K562 (cell line): ENCODE data around the gene SOCS3. TPM values are rescaled to one million over a fixed set of nuclear protein-coding genes. Genes with fewer than 3 reads are reported as not detected.

Source experiments
- ARID3A ChIP-seq: IDR thresholded peaks from 2 replicates; pipeline ENCODE4 v1.6.1; 2012; ENCODE audit warnings: low read depth, low read length, improper control_type of control experiment, borderline replicate concordance
- BCL6 ChIP-seq: fragments of 250-450 bp; sonication (Bioruptor Pico); IDR thresholded peaks from 2 replicates; pipeline ENCODE4 v1.4.0; 2020
- ELF4 ChIP-seq: fragments of 450-650 bp; formaldehyde crosslinking; IDR thresholded peaks from 2 replicates; pipeline ENCODE4 v1.4.0; 2022; ENCODE audit warnings: missing genetic modification characterization
- ETV1 ChIP-seq: fragments of 450-650 bp; conservative IDR thresholded peaks from 2 replicates; pipeline ENCODE4 v1.6.1; 2016; ENCODE audit warnings: missing genetic modification characterization, control low read depth, low read depth, missing compliant biosample characterization
- KAT2B ChIP-seq: IDR thresholded peaks from one replicate; pipeline ENCODE4 v1.6.1; 2012; ENCODE audit warnings: low read depth, mild to moderate bottlenecking, control low read depth, inconsistent platforms, low read length, moderate library complexity
- KAT7 ChIP-seq: sonication (generic); formaldehyde crosslinking; IDR thresholded peaks from 2 replicates; pipeline ENCODE4 v1.8.0; 2022; ENCODE audit warnings: missing genetic modification reagents, mild to moderate bottlenecking, borderline replicate concordance
- NFATC3 ChIP-seq: fragments of 450-650 bp; IDR thresholded peaks from 2 replicates; pipeline ENCODE4 v1.6.1; 2017; ENCODE audit warnings: mild to moderate bottlenecking
- PHTF2 ChIP-seq: fragments of 250-450 bp; sonication (Bioruptor Pico); IDR thresholded peaks from 2 replicates; pipeline ENCODE4 v1.5.0; 2021; ENCODE audit warnings: mild to moderate bottlenecking
- POLR2AphosphoS5 ChIP-seq: IDR thresholded peaks from 2 replicates; pipeline ENCODE4 v1.6.1; 2011; ENCODE audit warnings: mild to moderate bottlenecking, low read depth, low read length, moderate library complexity; ENCODE audit not compliant: control insufficient read depth, insufficient read depth
- SMAD2 ChIP-seq: fragments of 150-350 bp; IDR thresholded peaks from 2 replicates; pipeline ENCODE4 v1.6.1; 2014; ENCODE audit warnings: low read depth, mild to moderate bottlenecking, low read length
- SNIP1 ChIP-seq: fragments of 450-650 bp; IDR thresholded peaks from 2 replicates; pipeline ENCODE4 v1.7.1; 2017; ENCODE audit warnings: low read depth, mild to moderate bottlenecking
- TOE1 ChIP-seq, 2 experiments: fragments of 450-650 bp in 1 of 2; sonication (generic) in 1 of 2; formaldehyde crosslinking in 1 of 2; IDR thresholded peaks; 2 replicates each; pipeline versions ENCODE4 v1.7.1 to v1.8.0; 2016 to 2022; ENCODE audit warnings: borderline replicate concordance in 2 of 2, mild to moderate bottlenecking in 2 of 2, antibody characterized with exemption in 1 of 2, inconsistent platforms in 1 of 2, low read depth in 1 of 2, missing genetic modification reagents in 1 of 2, moderate library complexity in 1 of 2
- ZNF184 ChIP-seq: sonication (generic); formaldehyde crosslinking; IDR thresholded peaks from 2 replicates; pipeline ENCODE4 v1.5.0; 2020; ENCODE audit warnings: missing genetic modification reagents
- ZNF23 ChIP-seq: fragments of 250-450 bp; sonication (Bioruptor Pico); IDR thresholded peaks from 2 replicates; pipeline ENCODE4 v1.4.0; 2020; ENCODE audit warnings: mild to moderate bottlenecking
- polyA plus RNA-seq, 8 experiments: library from polyadenylated mRNA; depleted of rRNA in 4 of 8; stranded (reverse) in 5 of 8; unstranded in 3 of 8; fragments of >200 nt; fragmentation: Nextera tagmentation in 2 of 8; fragmentation: Illumina TruSeq in 1 of 8; extraction: Ambion mirVana in 2 of 8; extraction: Trizol in 1 of 8; gene quantifications; 2 replicates each; pipeline versions ENCODE4 v1.2.1 to v1.2.3, GENCODE V29; 2011 to 2014; ENCODE audit warnings: inconsistent platforms in 1 of 8, missing spikeins in 1 of 8
- total RNA-seq, 7 experiments: library from RNA; depleted of rRNA in 6 of 7; stranded (reverse); fragments of >200 nt in 6 of 7; fragmentation: Illumina TruSeq in 2 of 7; extraction: Trizol in 2 of 7; gene quantifications; 2 replicates each; pipeline versions ENCODE4 v1.2.1 to v1.2.3, GENCODE V29; 2011 to 2021; ENCODE audit warnings: low replicate concordance in 1 of 7
- TF ChIP-seq, protein P1 (sequence below): sonication (generic); formaldehyde crosslinking; IDR thresholded peaks from 2 replicates; pipeline ENCODE4 v1.8.1; 2023; ENCODE audit warnings: mild to moderate bottlenecking, missing genetic modification reagents, moderate library complexity
- TF ChIP-seq, protein P2 (sequence below), 2 experiments: IDR thresholded peaks; 2 replicates each; pipeline ENCODE4 v1.6.1; 2012; ENCODE audit warnings: improper control_type of control experiment in 2 of 2, low read depth in 2 of 2, low read length in 2 of 2, borderline replicate concordance in 1 of 2
- TF ChIP-seq, protein P3 (sequence below): sonication (generic); formaldehyde crosslinking; IDR thresholded peaks from 2 replicates; pipeline ENCODE4 v1.8.1; 2023; ENCODE audit warnings: mild to moderate bottlenecking, missing genetic modification reagents

The SOCS3 gene
- total and polyA plus RNA-seq, 9 of the 15 experiments (the other 6 are each of a cell fraction or from before 2014, with no cell fraction given), result 0.56 to 38.9 (median 13.7) TPM

DNA sequence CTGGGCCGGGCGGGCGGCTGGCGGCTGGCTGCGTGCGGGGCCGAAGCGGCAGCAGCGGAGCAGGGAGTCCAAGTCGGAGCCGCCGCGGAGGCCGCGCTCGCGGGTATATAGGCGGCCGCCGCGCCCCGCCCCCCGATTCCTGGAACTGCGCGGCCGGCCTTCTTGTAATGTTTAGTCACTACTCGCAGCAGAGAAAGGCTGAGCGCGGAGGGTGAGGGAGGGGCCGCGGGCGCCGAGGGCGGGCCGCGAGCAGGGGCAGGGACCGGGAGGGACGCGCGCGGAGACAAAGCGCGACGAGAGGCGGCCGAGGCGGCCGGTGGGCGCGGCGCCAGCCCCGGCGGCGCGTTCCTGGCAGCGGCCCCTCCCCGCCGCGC lies at the start of gene SOCS3 (continued):
- TF ChIP-seq TOE1 (IDR thresholded peaks at IDR 0.05; ENCODE audit: borderline replicate concordance) (no peak), TOE1 (CRISPR knock-in tag; IDR thresholded peaks at IDR 0.05; ENCODE audit: borderline replicate concordance, low read depth) (no peak), ZNF23 (CRISPR knock-in tag) (no peak), ELF4 (CRISPR knock-in tag) (no peak), POLR2AphosphoS5 (peak; percentile 74; the same call in 1 of the 2 replicates), SNIP1 (no peak), SMAD2 (no peak), KAT7 (CRISPR knock-in tag) (no peak), ETV1 (no peak), KAT2B (no peak), NFATC3 (no peak), ZNF184 (no peak), ARID3A (0 out of 2 replicates have a peak, but pooled peaks have one; percentile 23), BCL6 (no peak), PHTF2 (CRISPR knock-in tag) (no peak)
- TF ChIP-seq, protein P1, sequence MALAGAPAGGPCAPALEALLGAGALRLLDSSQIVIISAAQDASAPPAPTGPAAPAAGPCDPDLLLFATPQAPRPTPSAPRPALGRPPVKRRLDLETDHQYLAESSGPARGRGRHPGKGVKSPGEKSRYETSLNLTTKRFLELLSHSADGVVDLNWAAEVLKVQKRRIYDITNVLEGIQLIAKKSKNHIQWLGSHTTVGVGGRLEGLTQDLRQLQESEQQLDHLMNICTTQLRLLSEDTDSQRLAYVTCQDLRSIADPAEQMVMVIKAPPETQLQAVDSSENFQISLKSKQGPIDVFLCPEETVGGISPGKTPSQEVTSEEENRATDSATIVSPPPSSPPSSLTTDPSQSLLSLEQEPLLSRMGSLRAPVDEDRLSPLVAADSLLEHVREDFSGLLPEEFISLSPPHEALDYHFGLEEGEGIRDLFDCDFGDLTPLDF (CRISPR knock-in tag), result no peak
- TF ChIP-seq, protein P2, sequence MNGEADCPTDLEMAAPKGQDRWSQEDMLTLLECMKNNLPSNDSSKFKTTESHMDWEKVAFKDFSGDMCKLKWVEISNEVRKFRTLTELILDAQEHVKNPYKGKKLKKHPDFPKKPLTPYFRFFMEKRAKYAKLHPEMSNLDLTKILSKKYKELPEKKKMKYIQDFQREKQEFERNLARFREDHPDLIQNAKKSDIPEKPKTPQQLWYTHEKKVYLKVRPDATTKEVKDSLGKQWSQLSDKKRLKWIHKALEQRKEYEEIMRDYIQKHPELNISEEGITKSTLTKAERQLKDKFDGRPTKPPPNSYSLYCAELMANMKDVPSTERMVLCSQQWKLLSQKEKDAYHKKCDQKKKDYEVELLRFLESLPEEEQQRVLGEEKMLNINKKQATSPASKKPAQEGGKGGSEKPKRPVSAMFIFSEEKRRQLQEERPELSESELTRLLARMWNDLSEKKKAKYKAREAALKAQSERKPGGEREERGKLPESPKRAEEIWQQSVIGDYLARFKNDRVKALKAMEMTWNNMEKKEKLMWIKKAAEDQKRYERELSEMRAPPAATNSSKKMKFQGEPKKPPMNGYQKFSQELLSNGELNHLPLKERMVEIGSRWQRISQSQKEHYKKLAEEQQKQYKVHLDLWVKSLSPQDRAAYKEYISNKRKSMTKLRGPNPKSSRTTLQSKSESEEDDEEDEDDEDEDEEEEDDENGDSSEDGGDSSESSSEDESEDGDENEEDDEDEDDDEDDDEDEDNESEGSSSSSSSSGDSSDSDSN (IDR thresholded peaks at IDR 0.05; ENCODE audit: borderline replicate concordance in 1 of 2, low read depth in 2 of 2, low read length in 2 of 2), result peak; percentile 39 to 91; a peak in 3 of 4 replicates
- TF ChIP-seq, protein P3, sequence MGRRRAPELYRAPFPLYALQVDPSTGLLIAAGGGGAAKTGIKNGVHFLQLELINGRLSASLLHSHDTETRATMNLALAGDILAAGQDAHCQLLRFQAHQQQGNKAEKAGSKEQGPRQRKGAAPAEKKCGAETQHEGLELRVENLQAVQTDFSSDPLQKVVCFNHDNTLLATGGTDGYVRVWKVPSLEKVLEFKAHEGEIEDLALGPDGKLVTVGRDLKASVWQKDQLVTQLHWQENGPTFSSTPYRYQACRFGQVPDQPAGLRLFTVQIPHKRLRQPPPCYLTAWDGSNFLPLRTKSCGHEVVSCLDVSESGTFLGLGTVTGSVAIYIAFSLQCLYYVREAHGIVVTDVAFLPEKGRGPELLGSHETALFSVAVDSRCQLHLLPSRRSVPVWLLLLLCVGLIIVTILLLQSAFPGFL (CRISPR knock-in tag), result no peak
